ENCODE data around the gene CCNB3.

The CCNB3 gene

GRCh38 chrX:50375481-50376267 is 171.1 kb downstream of the CCNB3 start:
- no peak for DNase-seq

GRCh38 chrX:50381729-50382415 is 177.3 kb downstream of the CCNB3 start:
- no peak for DNase-seq

DNA sequence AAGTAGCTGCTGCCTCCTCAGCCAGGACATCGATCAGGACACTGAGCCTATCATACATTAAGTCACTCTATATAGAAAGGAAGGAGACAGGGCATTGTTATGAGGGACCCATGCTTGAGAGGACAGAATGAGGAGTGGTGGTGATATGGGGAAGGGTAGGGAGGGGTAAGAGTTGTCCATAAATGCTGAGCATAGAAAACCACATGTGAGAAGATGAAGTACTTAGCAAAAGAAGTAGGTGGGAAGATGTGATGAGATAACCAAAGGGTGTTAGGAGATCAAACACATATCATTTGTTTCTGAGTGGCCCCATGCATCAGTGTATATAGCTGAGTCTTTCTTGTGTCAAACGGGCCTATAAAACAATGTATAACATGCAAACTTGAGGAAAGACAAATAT is 182.0 kb downstream of the CCNB3 start:
- no peak for DNase-seq

- DNase-seq, result no peak
Observed at GRCh38 chrX:50393902-50394301, 189.3 kb downstream of the CCNB3 start.
